Spleen (tissue), 11 donors: ENCODE results near the gene ELP5. TPM values are rescaled to one million over a fixed set of nuclear protein-coding genes. Genes with fewer than 3 reads are reported as not detected.

Experiments used
- DNase-seq: peaks from one replicate; pipeline ENCODE4 v3.0.0-alpha.2; 2020
- H3K27ac ChIP-seq, 8 donors: fragments of 200-600 bp; sonication (generic) in 7 of 8; 1 replicate in 4 of 8; 2 replicates in 4 of 8; pipeline versions ENCODE4 v1.5.0 to v1.8.0; 2016 to 2021; ENCODE audit warnings: inconsistent platforms in 4 of 8, mild to moderate bottlenecking in 4 of 8, moderate library complexity in 1 of 8
- H3K27me3 ChIP-seq, 7 donors: fragments of 200-600 bp; sonication (generic) in 6 of 7; replicated peaks in 1 of 7; 1 replicate in 4 of 7; 2 replicates in 3 of 7; pipeline versions ENCODE4 v1.5.0 to v1.8.0; 2016 to 2021; ENCODE audit warnings: inconsistent platforms in 3 of 7, mild to moderate bottlenecking in 1 of 7
- H3K36me3 ChIP-seq, 6 donors: fragments of 200-600 bp; sonication (generic) in 5 of 6; 1 replicate in 4 of 6; 2 replicates in 2 of 6; pipeline versions ENCODE4 v1.5.0 to v1.8.0; 2016 to 2021; ENCODE audit warnings: inconsistent platforms in 2 of 6
- H3K4me1 ChIP-seq, 6 donors: fragments of 200-600 bp; sonication (generic) in 5 of 6; 1 replicate in 3 of 6; 2 replicates in 3 of 6; pipeline versions ENCODE4 v1.5.0 to v1.8.0; 2016 to 2021; ENCODE audit warnings: inconsistent platforms in 3 of 6
- H3K4me3 ChIP-seq, 8 donors: fragments of 200-600 bp; sonication (generic) in 7 of 8; 1 replicate in 4 of 8; 2 replicates in 4 of 8; pipeline versions ENCODE4 v1.5.0 to v1.8.0; 2016 to 2021; ENCODE audit warnings: inconsistent platforms in 4 of 8, mild to moderate bottlenecking in 4 of 8, moderate library complexity in 2 of 8
- H3K9me3 ChIP-seq, 8 donors: fragments of 200-600 bp; sonication (generic) in 7 of 8; 1 replicate in 4 of 8; 2 replicates in 4 of 8; pipeline versions ENCODE4 v1.5.0 to v1.8.0; 2016 to 2021; ENCODE audit warnings: inconsistent platforms in 4 of 8
- CTCF ChIP-seq, 11 experiments: fragments of 200-600 bp in 7 of 11; fragments of 450-650 bp in 4 of 11; sonication (generic) in 4 of 11; IDR thresholded peaks in 8 of 11; conservative IDR thresholded peaks in 3 of 11; 1 replicate in 7 of 11; 2 replicates in 4 of 11; pipeline versions ENCODE4 v1.4.0 to v1.8.0; 2016 to 2021; ENCODE audit warnings: antibody characterized with exemption in 11 of 11, inconsistent platforms in 4 of 11, mild to moderate bottlenecking in 1 of 11
- POLR2A ChIP-seq, 3 donors: fragments of 450-650 bp; IDR thresholded peaks; one replicate each; pipeline ENCODE4 v1.5.1; 2017; ENCODE audit warnings: antibody characterized with exemption in 3 of 3, mild to moderate bottlenecking in 1 of 3
- POLR2AphosphoS5 ChIP-seq, 3 donors: sonication (generic); formaldehyde crosslinking; IDR thresholded peaks; one replicate each; pipeline ENCODE4 v1.5.1; 2017; ENCODE audit warnings: antibody characterized with exemption in 3 of 3
- WGBS, 5 donors: extraction: QIAGEN DNeasy Blood & Tissue Kit in 3 of 5; methylation state at CpG; one replicate each; pipeline versions ENCODE4 v1.1.5 to v1.1.7; 2013 to 2018; 5-methylcytosine and 5-hydroxymethylcytosine counted together
- intact Hi-C: fragments of 100-400 bp; cut with DNase I; formaldehyde crosslinking; loops from one replicate; pipeline ENCODE4 v1.15.0; 2023; ENCODE audit warnings: low total_unique reads
- polyA plus RNA-seq, 3 donors: library from polyadenylated mRNA; stranded (reverse); fragments of 200-250 nt; gene quantifications; one replicate each; pipeline ENCODE4 v1.2.1, GENCODE V29; 2013
- total RNA-seq, 7 donors: library from RNA; depleted of rRNA in 3 of 7; stranded (reverse); fragments of >200 nt in 3 of 7; fragmentation: NEBNext Ultra II Directional in 4 of 7; extraction: Animal tissue kit (Norgen Biotek cat#: 25700) in 4 of 7; gene quantifications; one replicate each; pipeline versions ENCODE4 v1.1.0 to v1.2.1, GENCODE V29; 2016 to 2021
- donor health status: healthy with polysubstance abuse.
- donor health status: DM: no; HTN: no; CAD: no; lungs with moderate emphysema.
- donor health status: DM: no; HTN: no; CAD: no.
- donor health status: Bipolar disorder and iron deficiency.
- donor health status: healthy.
- donor health status: DM: no; HTN: no; CAD: no.
- donor health status: DM: yes; HTN: yes; CAD: no.

Gene ELP5
- total and polyA plus RNA-seq, 10 donors = 22.1 to 40.3 (median 36.7) TPM

- H3K4me3 ChIP-seq = no peak overlapping the region
- TF ChIP-seq POLR2A (IDR thresholded peaks at IDR 0.05) = no peak
- TF ChIP-seq POLR2AphosphoS5 (IDR thresholded peaks at IDR 0.05) = no peak
- no peak for TF ChIP-seq CTCF (IDR thresholded peaks at IDR 0.05 in 8 of 11, conservative IDR thresholded peaks at IDR 0.05 in 3 of 11)
- H3K27ac ChIP-seq = peak overlapping the region in 1 of 8 donors; percentile 84
- no peaks in the 10 kb centered on the region for H3K9me3 ChIP-seq
- H3K27me3 ChIP-seq = no peaks in the 10 kb centered on the region
- intact Hi-C loops = no loop called here
- 72 to 82% (median 76%) methylated on average over 17 to 21 of the region's 21 CpGs for WGBS, 5 donors
- DNase-seq = no peak
- H3K36me3 ChIP-seq = peaks cover 0 to 10% (median 5%) of the 10 kb centered on the region in 6 donors
- H3K4me1 ChIP-seq = peaks cover 0 to 60% (median 30%) of the 10 kb centered on the region in 6 donors
Observed at GRCh38 chr17:7208027-7208571, 43.9 kb upstream of the ELP5 start.

GRCh38 chr17:7208754-7209460, 43.1 kb upstream of the ELP5 start:
- H3K27ac ChIP-seq = no peak overlapping the region
- peaks cover 2 to 64% (median 34%) of the 10 kb centered on the region in 6 donors for H3K4me1 ChIP-seq
- no peak overlapping the region for H3K4me3 ChIP-seq
- intact Hi-C loops = no loop called here
- H3K27me3 ChIP-seq = no peaks in the 10 kb centered on the region
- WGBS, 5 donors = 85 to 96% (median 91%) methylated on average over 8 to 9 of the region's 9 CpGs
- TF ChIP-seq POLR2A (IDR thresholded peaks at IDR 0.05) (no peak), CTCF (IDR thresholded peaks at IDR 0.05 in 8 of 11, conservative IDR thresholded peaks at IDR 0.05 in 3 of 11) (no peak), POLR2AphosphoS5 (IDR thresholded peaks at IDR 0.05) (no peak)
- H3K36me3 ChIP-seq = peaks cover 0 to 2% (median 0%) of the 10 kb centered on the region in 6 donors
- H3K9me3 ChIP-seq = no peaks in the 10 kb centered on the region
- no peak for DNase-seq

GRCh38 chr17:7211491-7212273, 40.3 kb upstream of the ELP5 start:
- H3K4me1 ChIP-seq = peaks cover 18 to 64% (median 39%) of the 10 kb centered on the region in 6 donors
- DNase-seq = no peak
- TF ChIP-seq CTCF (IDR thresholded peaks at IDR 0.05 in 8 of 11, conservative IDR thresholded peaks at IDR 0.05 in 3 of 11) (no peak), POLR2A (IDR thresholded peaks at IDR 0.05) (no peak)
- H3K27ac ChIP-seq = no peak overlapping the region
- no peaks in the 10 kb centered on the region for H3K36me3 ChIP-seq
- intact Hi-C loops = no loop called here
- no peak overlapping the region for H3K4me3 ChIP-seq
- H3K9me3 ChIP-seq = no peaks in the 10 kb centered on the region
- WGBS, 5 donors = 56 to 76% (median 74%) methylated on average over 23 to 37 of the region's 37 CpGs
- H3K27me3 ChIP-seq = no peaks in the 10 kb centered on the region

GRCh38 chr17:7213895-7214299, 38.1 kb upstream of the ELP5 start:
- no peaks in the 10 kb centered on the region for H3K9me3 ChIP-seq
- no peaks in the 10 kb centered on the region for H3K36me3 ChIP-seq
- peaks cover 28 to 69% (median 52%) of the 10 kb centered on the region in 6 donors for H3K4me1 ChIP-seq
- 3 to 5% (median 4%) methylated on average over 15 of the region's 15 CpGs for WGBS, 5 donors
- DNase-seq = no peak
- no peaks in the 10 kb centered on the region for H3K27me3 ChIP-seq
- peak overlapping the region in 7 of 8 donors; percentile 72 to 99 (median 79) for H3K27ac ChIP-seq
- intact Hi-C loops = no loop called here
- peak overlapping the region; percentile 16 to 87 (median 61) for H3K4me3 ChIP-seq
- TF ChIP-seq POLR2AphosphoS5 (IDR thresholded peaks at IDR 0.05) (no peak), CTCF (IDR thresholded peaks at IDR 0.05 in 8 of 11, conservative IDR thresholded peaks at IDR 0.05 in 3 of 11) (peak in 8 of 11 experiments; percentile 19 to 51 (median 28))
